NB4 (cell line): ENCODE data around the gene GPR173.

Source experiments
- DNase-seq: peaks from one replicate; pipeline ENCODE4 v3.0.0; 2010; ENCODE audit warnings: low read depth
- H3K4me3 ChIP-seq: one replicate; pipeline ENCODE4 v1.5.1; 2011; ENCODE audit warnings: mild to moderate bottlenecking, low read depth, low read length, moderate library complexity
- MYC ChIP-seq: IDR thresholded peaks from 2 replicates; pipeline ENCODE4 v1.6.1; 2011; ENCODE audit warnings: low read depth, low read length
- POLR2A ChIP-seq: IDR thresholded peaks from 2 replicates; pipeline ENCODE4 v1.6.1; 2011; ENCODE audit warnings: mild to moderate bottlenecking; ENCODE audit not compliant: insufficient read length; ENCODE audit errors: extremely low read depth
- TF ChIP-seq, protein P1 (sequence below): IDR thresholded peaks from one replicate; pipeline ENCODE4 v1.5.1; 2012; ENCODE audit warnings: low read depth, low read length
- TF ChIP-seq, protein P2 (sequence below): IDR thresholded peaks from 2 replicates; pipeline ENCODE4 v1.6.1; 2011; ENCODE audit warnings: low read depth, low read length

Gene GPR173

DNA sequence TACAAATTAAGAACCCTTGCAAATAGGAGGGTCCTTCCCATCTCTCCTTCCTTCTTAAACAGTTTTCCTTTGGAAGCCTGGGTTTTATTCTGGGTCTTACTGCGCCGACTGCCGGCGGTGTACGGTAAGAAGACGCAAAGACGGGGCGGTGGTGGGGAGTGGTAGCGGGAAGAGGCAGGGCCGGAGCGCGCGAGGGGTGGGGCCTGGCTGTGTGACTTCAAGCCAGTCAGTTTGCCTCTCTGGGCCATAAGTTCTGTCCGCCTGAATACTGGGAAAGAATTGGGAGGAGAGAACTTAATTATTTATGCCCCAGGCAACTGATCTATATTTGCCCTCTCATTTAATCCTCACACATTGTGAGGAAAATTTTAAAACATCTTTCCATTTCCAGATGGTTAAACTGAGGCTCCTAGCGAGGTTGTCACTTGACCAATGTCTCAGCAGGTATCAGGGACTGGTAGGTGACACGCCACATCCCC lies 44.6 kb downstream of the GPR173 start:
- H3K4me3 ChIP-seq, result peak overlapping the region; percentile 62
- DNase-seq, result peak; percentile 73
- TF ChIP-seq, protein P1, sequence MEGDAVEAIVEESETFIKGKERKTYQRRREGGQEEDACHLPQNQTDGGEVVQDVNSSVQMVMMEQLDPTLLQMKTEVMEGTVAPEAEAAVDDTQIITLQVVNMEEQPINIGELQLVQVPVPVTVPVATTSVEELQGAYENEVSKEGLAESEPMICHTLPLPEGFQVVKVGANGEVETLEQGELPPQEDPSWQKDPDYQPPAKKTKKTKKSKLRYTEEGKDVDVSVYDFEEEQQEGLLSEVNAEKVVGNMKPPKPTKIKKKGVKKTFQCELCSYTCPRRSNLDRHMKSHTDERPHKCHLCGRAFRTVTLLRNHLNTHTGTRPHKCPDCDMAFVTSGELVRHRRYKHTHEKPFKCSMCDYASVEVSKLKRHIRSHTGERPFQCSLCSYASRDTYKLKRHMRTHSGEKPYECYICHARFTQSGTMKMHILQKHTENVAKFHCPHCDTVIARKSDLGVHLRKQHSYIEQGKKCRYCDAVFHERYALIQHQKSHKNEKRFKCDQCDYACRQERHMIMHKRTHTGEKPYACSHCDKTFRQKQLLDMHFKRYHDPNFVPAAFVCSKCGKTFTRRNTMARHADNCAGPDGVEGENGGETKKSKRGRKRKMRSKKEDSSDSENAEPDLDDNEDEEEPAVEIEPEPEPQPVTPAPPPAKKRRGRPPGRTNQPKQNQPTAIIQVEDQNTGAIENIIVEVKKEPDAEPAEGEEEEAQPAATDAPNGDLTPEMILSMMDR, result peak; percentile 24
- no peak for TF ChIP-seq MYC
- no peak for TF ChIP-seq POLR2A

DNA sequence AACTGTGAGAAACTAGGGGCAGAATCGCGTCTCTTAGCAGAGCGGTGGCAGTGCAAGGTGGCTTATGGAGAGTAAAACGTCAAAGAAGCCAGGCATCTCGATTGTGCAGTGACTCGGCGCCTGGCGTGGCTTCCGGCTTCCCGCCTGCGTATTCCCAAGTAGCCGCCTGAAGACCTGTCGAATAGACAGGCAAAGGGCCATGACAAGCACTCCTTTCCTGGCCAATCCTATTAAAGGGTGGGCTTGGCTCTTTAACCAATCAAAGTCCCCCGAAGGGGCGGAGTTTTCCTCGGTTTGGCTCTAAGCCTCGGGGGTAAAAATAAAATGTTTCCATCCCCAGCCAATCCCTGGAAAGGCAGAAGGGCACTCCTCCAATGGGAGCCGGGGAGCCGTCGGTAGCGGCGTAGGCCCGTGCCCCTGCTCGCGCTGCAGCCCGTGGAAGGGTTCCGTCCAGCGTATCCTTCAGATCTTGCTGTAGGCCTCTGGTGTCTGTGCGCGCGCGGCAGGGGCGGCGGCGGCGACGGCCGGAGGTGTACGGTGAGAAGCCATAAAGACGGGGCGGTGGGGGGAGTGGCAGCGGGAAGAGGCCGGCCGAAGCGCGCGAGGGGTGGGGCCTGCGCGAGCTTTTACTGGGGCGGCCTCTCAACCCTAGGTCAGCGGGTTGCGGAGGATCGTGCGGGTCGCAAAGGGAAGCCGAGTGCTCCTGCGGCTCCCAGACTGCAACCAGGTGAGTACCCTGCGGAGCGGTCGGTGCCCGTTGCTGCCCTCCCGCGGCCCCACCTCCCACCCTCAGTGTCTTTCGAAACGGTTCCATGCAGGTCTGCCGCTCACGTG lies 45.4 kb downstream of the GPR173 start, which contains the start of gene KANTR:
Gene KANTR (plus strand): TSS at position 395 of the 834 bp plus-strand sequence. CDS start 30,131 bp downstream, outside the sequence.
- H3K4me3 ChIP-seq, result peak within 1 kb of the TSS; percentile 80
- peak; percentile 59 for TF ChIP-seq POLR2A
- TF ChIP-seq, protein P1, result no peak
- peak; percentile 94 for DNase-seq

DNA sequence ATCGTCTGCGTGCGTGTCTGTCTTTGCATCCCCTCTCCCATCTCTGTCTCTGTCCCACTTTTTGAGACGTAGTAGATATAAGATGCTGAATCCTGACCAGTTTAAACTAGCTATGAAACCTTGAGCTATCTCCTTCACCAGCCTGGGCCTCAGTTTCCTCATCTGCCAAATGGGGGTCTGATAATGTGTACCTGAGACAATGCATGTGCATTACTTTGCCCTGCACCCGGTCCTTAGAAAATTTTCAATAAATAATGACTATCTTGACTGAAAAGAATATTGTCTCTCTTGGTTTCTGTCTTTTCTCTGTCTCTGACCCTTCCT lies 46.0 kb downstream of the GPR173 start:
- H3K4me3 ChIP-seq, result peak overlapping the region; percentile 80
- DNase-seq, result no peak

DNA sequence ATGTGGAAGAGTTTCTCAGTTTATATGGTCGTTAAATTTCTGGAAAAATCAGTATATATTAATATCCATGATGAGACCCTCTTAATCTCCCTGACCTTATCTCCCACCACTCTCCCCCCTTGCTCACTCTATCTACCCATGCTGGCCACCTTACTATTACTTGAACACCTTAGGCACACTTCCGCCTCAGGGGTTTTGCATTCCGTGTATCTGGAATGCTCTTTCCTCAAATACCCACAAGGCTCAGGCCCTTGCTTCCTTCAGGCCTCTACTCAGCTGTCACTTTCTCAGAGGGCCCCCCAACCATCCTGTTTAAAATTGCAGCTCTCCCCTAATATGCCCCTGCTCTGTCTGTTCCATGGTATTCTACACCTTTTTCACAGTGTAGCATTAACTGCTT lies 47.2 kb downstream of the GPR173 start:
- no peak for DNase-seq
- TF ChIP-seq MYC (no peak), POLR2A (no peak)
- TF ChIP-seq, protein P1, result no peak
- TF ChIP-seq, protein P2, sequence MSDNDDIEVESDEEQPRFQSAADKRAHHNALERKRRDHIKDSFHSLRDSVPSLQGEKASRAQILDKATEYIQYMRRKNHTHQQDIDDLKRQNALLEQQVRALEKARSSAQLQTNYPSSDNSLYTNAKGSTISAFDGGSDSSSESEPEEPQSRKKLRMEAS, result no peak
- H3K4me3 ChIP-seq, result no peak overlapping the region

More for the DNA sequence above, 46.0 kb downstream of the GPR173 start:
- TF ChIP-seq, protein P2, result peak; percentile 59; the same call in 1 of the 2 replicates
- TF ChIP-seq, protein P1, result no peak

DNA sequence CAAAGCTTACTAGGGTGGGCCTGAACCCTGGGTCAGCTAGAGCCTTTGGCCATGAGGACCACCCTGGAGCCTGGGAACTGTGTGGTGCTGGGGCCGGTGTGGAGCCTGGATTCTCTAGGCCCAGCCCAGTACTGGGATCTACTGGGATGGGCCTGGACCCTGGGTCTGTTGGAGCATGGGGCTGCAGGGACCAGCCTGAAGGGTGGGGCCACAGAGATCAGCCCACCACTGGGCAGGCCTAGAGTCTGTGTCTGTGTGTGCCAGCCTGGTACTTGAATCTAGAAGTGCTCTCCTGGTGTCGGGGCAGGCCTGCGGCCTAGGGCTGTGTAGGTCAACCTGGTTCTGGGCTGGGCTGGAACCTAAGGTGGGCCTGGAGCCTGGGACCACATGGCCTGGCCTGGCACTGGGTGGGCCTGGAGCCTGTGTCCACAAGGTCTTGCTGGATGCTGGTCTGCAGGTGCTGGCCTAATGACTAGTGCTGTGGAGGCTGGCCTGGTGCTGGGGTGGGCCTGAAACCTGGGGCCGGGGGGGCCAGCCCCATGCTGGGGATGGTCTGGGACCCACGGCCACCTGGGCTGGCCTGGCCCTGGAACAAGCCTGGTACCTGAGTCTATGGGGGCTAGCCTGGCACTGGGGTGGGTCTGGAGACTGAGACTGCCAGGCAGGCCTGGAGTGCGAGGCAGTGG lies 66.4 kb downstream of the GPR173 start:
- no peak for DNase-seq
- no peak overlapping the region for H3K4me3 ChIP-seq
- TF ChIP-seq MYC (no peak), POLR2A (no peak)
- TF ChIP-seq, protein P1, result no peak
- TF ChIP-seq, protein P2, result no peak
